ENCODE results near the gene FAM20C.

- TF ChIP-seq, protein P1, sequence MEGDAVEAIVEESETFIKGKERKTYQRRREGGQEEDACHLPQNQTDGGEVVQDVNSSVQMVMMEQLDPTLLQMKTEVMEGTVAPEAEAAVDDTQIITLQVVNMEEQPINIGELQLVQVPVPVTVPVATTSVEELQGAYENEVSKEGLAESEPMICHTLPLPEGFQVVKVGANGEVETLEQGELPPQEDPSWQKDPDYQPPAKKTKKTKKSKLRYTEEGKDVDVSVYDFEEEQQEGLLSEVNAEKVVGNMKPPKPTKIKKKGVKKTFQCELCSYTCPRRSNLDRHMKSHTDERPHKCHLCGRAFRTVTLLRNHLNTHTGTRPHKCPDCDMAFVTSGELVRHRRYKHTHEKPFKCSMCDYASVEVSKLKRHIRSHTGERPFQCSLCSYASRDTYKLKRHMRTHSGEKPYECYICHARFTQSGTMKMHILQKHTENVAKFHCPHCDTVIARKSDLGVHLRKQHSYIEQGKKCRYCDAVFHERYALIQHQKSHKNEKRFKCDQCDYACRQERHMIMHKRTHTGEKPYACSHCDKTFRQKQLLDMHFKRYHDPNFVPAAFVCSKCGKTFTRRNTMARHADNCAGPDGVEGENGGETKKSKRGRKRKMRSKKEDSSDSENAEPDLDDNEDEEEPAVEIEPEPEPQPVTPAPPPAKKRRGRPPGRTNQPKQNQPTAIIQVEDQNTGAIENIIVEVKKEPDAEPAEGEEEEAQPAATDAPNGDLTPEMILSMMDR (conservative IDR thresholded peaks at IDR 0.05; ENCODE audit: low read depth, low read length), result no peak
- no peak for TF ChIP-seq EZH2 (IDR thresholded peaks at IDR 0.05; ENCODE audit: borderline replicate concordance, low read depth, low read length, poor library complexity, severe bottlenecking)
Observed at GRCh38 chr7:153604-154003, 38.8 kb upstream of the FAM20C start.

Measured in A673 (cell line).